Measurements from ENCODE around the gene GLB1L2. TPM values are rescaled to one million over a fixed set of nuclear protein-coding genes. Genes with fewer than 3 reads are reported as not detected.

GLB1L2 gene
- total and polyA plus RNA-seq, 2 experiments from 2014 or later: 3.3 to 12.3 TPM

DNA sequence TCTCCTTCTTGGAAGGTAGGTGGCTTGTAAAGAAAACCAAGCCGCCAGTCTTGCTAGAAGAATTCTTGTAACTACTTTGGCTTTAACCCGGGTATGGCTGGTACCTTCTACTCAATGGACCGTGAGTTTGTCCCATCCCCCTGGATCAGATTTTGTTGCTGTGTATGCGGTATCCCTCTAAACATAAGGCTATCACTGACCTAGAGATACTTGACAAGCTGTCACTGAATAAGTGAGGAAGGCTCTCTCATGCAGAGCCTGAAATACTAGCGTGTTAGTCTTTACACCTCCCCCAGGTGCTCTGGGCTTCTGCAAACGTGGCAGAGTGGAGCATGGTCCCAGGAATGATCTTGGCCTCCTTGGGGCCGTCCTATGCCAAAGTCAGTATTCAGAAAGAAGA lies 34.5 kb downstream of the GLB1L2 start (continued):
- TF ChIP-seq, protein P1, sequence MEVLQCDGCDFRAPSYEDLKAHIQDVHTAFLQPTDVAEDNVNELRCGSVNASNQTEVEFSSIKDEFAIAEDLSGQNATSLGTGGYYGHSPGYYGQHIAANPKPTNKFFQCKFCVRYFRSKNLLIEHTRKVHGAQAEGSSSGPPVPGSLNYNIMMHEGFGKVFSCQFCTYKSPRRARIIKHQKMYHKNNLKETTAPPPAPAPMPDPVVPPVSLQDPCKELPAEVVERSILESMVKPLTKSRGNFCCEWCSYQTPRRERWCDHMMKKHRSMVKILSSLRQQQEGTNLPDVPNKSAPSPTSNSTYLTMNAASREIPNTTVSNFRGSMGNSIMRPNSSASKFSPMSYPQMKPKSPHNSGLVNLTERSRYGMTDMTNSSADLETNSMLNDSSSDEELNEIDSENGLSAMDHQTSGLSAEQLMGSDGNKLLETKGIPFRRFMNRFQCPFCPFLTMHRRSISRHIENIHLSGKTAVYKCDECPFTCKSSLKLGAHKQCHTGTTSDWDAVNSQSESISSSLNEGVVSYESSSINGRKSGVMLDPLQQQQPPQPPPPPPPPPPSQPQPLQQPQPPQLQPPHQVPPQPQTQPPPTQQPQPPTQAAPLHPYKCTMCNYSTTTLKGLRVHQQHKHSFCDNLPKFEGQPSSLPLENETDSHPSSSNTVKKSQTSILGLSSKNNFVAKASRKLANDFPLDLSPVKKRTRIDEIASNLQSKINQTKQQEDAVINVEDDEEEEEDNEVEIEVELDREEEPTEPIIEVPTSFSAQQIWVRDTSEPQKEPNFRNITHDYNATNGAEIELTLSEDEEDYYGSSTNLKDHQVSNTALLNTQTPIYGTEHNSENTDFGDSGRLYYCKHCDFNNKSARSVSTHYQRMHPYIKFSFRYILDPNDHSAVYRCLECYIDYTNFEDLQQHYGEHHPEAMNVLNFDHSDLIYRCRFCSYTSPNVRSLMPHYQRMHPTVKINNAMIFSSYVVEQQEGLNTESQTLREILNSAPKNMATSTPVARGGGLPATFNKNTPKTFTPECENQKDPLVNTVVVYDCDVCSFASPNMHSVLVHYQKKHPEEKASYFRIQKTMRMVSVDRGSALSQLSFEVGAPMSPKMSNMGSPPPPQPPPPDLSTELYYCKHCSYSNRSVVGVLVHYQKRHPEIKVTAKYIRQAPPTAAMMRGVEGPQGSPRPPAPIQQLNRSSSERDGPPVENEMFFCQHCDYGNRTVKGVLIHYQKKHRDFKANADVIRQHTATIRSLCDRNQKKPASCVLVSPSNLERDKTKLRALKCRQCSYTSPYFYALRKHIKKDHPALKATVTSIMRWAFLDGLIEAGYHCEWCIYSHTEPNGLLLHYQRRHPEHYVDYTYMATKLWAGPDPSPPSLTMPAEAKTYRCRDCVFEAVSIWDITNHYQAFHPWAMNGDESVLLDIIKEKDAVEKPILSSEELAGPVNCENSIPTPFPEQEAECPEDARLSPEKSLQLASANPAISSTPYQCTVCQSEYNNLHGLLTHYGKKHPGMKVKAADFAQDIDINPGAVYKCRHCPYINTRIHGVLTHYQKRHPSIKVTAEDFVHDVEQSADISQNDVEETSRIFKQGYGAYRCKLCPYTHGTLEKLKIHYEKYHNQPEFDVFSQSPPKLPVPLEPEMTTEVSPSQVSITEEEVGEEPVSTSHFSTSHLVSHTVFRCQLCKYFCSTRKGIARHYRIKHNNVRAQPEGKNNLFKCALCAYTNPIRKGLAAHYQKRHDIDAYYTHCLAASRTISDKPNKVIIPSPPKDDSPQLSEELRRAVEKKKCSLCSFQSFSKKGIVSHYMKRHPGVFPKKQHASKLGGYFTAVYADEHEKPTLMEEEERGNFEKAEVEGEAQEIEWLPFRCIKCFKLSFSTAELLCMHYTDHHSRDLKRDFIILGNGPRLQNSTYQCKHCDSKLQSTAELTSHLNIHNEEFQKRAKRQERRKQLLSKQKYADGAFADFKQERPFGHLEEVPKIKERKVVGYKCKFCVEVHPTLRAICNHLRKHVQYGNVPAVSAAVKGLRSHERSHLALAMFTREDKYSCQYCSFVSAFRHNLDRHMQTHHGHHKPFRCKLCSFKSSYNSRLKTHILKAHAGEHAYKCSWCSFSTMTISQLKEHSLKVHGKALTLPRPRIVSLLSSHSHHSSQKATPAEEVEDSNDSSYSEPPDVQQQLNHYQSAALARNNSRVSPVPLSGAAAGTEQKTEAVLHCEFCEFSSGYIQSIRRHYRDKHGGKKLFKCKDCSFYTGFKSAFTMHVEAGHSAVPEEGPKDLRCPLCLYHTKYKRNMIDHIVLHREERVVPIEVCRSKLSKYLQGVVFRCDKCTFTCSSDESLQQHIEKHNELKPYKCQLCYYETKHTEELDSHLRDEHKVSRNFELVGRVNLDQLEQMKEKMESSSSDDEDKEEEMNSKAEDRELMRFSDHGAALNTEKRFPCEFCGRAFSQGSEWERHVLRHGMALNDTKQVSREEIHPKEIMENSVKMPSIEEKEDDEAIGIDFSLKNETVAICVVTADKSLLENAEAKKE (CRISPR knock-in tag; IDR thresholded peaks at IDR 0.05): no peak

DNA sequence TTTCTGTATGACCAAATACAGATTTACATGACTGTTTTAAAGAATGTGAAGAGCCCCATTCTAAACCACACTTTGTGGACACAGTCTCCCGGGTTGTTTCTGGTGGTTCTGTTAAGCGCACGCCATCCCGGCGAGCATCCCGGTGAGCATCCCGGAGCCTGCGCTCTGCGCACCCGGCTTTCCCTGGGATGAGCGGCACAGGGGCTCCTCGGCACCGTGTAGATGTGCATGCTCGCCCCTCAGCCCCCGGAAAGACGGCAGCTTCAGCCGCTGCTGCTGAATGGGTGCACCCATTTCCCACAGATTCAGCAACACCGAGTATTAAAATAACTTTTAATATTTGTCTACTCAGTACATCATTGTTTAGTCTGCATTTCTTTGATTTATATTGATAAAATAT lies 36.0 kb downstream of the GLB1L2 start:
- no peaks in the 10 kb centered on the region for H3K4me1 ChIP-seq (ENCODE audit: insufficient read depth)
- DNase-seq (ENCODE audit: low spot score) (no peak), ATAC-seq (no peak)
- no peaks in the 10 kb centered on the region for H3K36me3 ChIP-seq (ENCODE audit: insufficient read depth)
- no peak overlapping the region for H3K4me3 Mint-ChIP-seq
- H3K4me3 ChIP-seq: no peak overlapping the region
- H3K36me3 Mint-ChIP-seq (ENCODE audit: low read depth): peaks cover 4% of the 10 kb centered on the region; the same call in 1 of the 3 replicates
- no peak overlapping the region for H3K27ac Mint-ChIP-seq
- no peaks in the 10 kb centered on the region for H3K9me3 Mint-ChIP-seq
- no peaks in the 10 kb centered on the region for H3F3A ChIP-seq (replicated peaks; ENCODE audit: low read depth)
- TF ChIP-seq, protein P1 (CRISPR knock-in tag; IDR thresholded peaks at IDR 0.05): no peak
- peaks cover 10% of the 10 kb centered on the region for H3K27me3 Mint-ChIP-seq (ENCODE audit: insufficient read depth, low read depth, poor library complexity)
- H4K20me1 ChIP-seq (replicated peaks; ENCODE audit: insufficient read depth): no peaks in the 10 kb centered on the region
- no peak overlapping the region for H2AFZ ChIP-seq
- no peaks in the 10 kb centered on the region for H3K27me3 ChIP-seq (ENCODE audit: insufficient read depth)
- no peaks in the 10 kb centered on the region for H3K4me1 Mint-ChIP-seq
- H3K79me2 ChIP-seq (replicated peaks; ENCODE audit: insufficient read depth): no peaks in the 10 kb centered on the region
- no peaks in the 10 kb centered on the region for H3K9me2 ChIP-seq (ENCODE audit: insufficient read depth)
- H3K4me2 ChIP-seq: no peak overlapping the region
- no peak overlapping the region for H3K27ac ChIP-seq (ENCODE audit: low read depth)

Data from GM23338 (cell line).